ENCODE results near the gene CCDC154. TPM values are rescaled to one million over a fixed set of nuclear protein-coding genes. Genes with fewer than 3 reads are reported as not detected.
"Not testable (repeated sequence)": the region's sequence is repeated elsewhere in the genome, so short reads cannot be mapped to it uniquely, and the experiment has no call there.

The CCDC154 gene
- total RNA-seq, 2 experiments from 2014 or later: 1.5 to 3.0 TPM

- Mint-ChIP-seq H3K4me3 (no peak overlapping the region), H3K36me3 (peaks cover 2% of the 10 kb centered on the region), H3K27ac (no peak overlapping the region), H3K27me3 (no peaks in the 10 kb centered on the region), H3K4me1 (ENCODE audit: low read depth) (peaks cover under 1% of the 10 kb centered on the region), H3K9me3 (no peaks in the 10 kb centered on the region)
- DNase-seq: no peak
- CTCF ChIA-PET: no interaction called here
- POLR2A ChIA-PET: no interaction called here
- intact Hi-C loops (cut with micrococcal nuclease): no loop called here
Observed at GRCh38 chr16:1448536-1449116, 4.3 kb upstream of the CCDC154 start.

DNA sequence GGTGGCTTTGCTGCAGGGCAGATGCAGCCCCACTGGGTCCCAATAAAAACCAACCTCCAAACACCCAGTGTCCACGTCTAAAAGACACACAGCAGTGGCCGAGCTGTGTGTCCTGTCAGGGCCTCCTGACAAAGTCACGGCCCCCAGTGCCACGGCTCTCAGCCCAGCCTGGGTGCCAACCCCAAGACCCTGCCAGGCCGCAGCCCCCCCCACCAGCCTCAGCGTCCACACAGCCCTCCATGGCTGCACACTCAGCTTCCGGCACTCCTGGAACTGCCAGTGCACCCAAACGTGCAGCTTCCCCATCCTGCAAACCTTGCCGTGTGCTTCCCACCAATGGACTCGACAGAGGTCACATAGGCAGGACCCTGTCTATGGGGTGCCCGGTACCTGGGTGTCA, 3.6 kb upstream of the CCDC154 start:
- no peaks in the 10 kb centered on the region for H3K4me1 Mint-ChIP-seq (ENCODE audit: low read depth)
- no peak for DNase-seq
- no peak overlapping the region for H3K4me3 Mint-ChIP-seq
- intact Hi-C loops (cut with micrococcal nuclease): no loop called here
- ChIA-PET POLR2A (interaction anchor here (0.6 kb wide), 1 partner anchor 191 kb away, joined by 3 read pairs; no protein-coding TSS in a partner anchor), CTCF (no interaction called here)
- H3K27ac Mint-ChIP-seq: no peak overlapping the region
- H3K36me3 Mint-ChIP-seq: peaks cover 2% of the 10 kb centered on the region
- H3K27me3 Mint-ChIP-seq: no peaks in the 10 kb centered on the region
- no peaks in the 10 kb centered on the region for H3K9me3 Mint-ChIP-seq

GRCh38 chr16:1446296-1447080, 2.1 kb upstream of the CCDC154 start:
- no peak overlapping the region for H3K4me3 Mint-ChIP-seq
- CTCF ChIA-PET: no interaction called here
- DNase-seq: no peak
- POLR2A ChIA-PET: no interaction called here
- intact Hi-C loops (cut with micrococcal nuclease): no loop called here
- no peak overlapping the region for H3K27ac Mint-ChIP-seq
- H3K4me1 Mint-ChIP-seq (ENCODE audit: low read depth): no peaks in the 10 kb centered on the region
- H3K27me3 Mint-ChIP-seq: no peaks in the 10 kb centered on the region
- H3K36me3 Mint-ChIP-seq: peaks cover 2% of the 10 kb centered on the region
- H3K9me3 Mint-ChIP-seq: no peaks in the 10 kb centered on the region

- ChIA-PET POLR2A (no interaction called here), CTCF (no interaction called here)
- H3K4me1 Mint-ChIP-seq (ENCODE audit: low read depth): no peaks in the 10 kb centered on the region
- H3K4me3 Mint-ChIP-seq: no peak overlapping the region
- DNase-seq: no peak
- H3K27me3 Mint-ChIP-seq: no peaks in the 10 kb centered on the region
- H3K27ac Mint-ChIP-seq: no peak overlapping the region
- no peaks in the 10 kb centered on the region for H3K9me3 Mint-ChIP-seq
- intact Hi-C loops (cut with micrococcal nuclease): no loop called here
- no peaks in the 10 kb centered on the region for H3K36me3 Mint-ChIP-seq
Observed at GRCh38 chr16:1445518-1446203, 1.3 kb upstream of the CCDC154 start.

DNA sequence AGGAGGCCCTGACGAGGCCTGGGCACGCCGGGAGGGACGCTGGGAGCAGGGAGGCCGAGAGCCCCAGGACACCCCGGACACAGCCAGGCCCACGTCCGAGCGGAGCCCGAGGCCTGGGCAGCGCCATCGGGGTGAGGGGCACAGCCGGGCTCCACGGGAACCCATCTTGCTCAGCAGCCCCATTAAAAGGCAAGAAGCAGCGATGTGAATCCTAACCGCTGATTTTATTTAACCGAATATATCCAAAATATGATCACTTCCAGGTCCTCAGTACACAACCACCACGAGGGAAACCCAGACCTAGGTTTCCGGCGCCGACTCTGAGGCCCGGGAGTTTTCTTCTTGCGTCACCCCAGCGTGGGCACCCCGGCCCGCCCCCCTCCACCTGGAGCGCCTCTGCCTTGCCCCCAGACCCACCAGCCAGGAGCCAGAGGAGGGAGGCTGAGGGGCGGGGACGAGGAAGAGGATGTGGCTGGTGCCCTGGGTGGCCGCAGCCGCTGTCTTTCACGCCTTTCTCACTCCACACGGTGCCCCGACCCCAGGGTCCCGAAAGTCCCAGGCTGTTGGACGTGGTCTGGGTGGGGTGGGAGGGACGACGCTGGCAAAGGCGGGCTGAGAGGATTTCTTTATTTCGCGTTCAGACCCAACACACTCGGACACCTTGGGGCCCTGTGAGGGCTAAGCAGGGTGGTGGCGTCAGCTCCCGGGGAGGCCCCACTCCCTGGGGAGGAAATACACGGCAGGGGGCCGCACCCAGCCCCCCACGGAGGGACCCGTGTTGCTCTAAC, 568 bp upstream of the CCDC154 start:
- no peaks in the 10 kb centered on the region for H3K36me3 Mint-ChIP-seq
- intact Hi-C loops (cut with micrococcal nuclease): no loop called here
- no peaks in the 10 kb centered on the region for H3K4me1 Mint-ChIP-seq (ENCODE audit: low read depth)
- DNase-seq: no peak
- no peak overlapping the region for H3K4me3 Mint-ChIP-seq
- H3K9me3 Mint-ChIP-seq: no peaks in the 10 kb centered on the region
- POLR2A ChIA-PET: no interaction called here
- CTCF ChIA-PET: no interaction called here
- no peak overlapping the region for H3K27ac Mint-ChIP-seq
- no peaks in the 10 kb centered on the region for H3K27me3 Mint-ChIP-seq

GRCh38 chr16:1443403-1443973, 868 bp downstream of the CCDC154 start:
- DNase-seq: no peak
- Mint-ChIP-seq H3K27me3 (no peaks in the 10 kb centered on the region), H3K9me3 (no peaks in the 10 kb centered on the region), H3K27ac (no peak overlapping the region), H3K4me3 (no peak overlapping the region), H3K4me1 (ENCODE audit: low read depth) (no peaks in the 10 kb centered on the region), H3K36me3 (no peaks in the 10 kb centered on the region)
- intact Hi-C loops (cut with micrococcal nuclease): no loop called here
- CTCF ChIA-PET: no interaction called here
- POLR2A ChIA-PET: no interaction called here

DNA sequence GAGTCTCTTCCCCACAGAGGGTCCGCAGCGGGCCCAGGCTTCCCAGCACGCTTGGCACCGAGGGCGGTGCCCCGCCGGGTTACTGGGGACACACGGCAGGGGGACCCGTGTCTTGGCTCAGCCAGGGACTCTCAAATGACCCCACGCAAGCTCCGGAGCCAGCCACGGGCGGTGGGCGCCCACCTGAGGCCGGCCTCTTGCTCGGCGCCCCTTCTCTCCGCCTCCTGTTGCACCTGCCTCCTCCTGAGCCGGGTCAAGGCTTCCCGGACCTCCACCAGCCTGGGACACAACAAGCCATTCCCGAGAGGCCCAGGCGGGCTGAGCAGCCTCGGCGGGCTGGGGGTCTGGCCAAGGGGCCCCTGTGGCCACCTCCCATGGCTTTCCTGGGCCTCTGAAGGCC, 1.7 kb downstream of the CCDC154 start:
- Mint-ChIP-seq H3K9me3 (no peaks in the 10 kb centered on the region), H3K27me3 (no peaks in the 10 kb centered on the region), H3K27ac (no peak overlapping the region), H3K4me1 (ENCODE audit: low read depth) (no peaks in the 10 kb centered on the region), H3K36me3 (no peaks in the 10 kb centered on the region), H3K4me3 (no peak overlapping the region)
- CTCF ChIA-PET: no interaction called here
- intact Hi-C loops (cut with micrococcal nuclease): no loop called here
- no peak for DNase-seq
- POLR2A ChIA-PET: no interaction called here

DNA sequence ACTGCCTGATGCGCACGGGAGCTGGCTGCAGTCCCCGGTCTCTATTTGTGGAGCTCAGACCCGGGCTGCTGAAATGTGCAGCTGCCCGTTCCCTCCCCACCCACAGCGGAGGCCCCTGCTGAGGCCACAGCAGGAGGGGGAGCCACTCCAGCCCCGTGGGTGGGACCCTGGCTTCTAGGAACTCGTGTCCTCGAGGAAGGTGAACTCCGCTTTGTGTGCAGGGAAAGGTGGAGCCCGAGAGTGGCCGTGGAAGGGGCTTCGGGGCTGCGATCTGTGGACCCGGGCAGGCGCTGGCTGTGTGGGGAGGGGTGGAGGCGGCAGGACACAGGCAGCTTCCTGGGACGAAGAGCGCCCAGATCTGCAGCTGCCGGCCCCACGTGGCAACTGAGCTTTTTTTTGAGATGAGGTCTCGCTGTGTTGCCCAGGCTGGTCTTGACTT, 2.9 kb downstream of the CCDC154 start:
- Mint-ChIP-seq H3K4me3 (no peak overlapping the region), H3K36me3 (no peaks in the 10 kb centered on the region), H3K9me3 (no peaks in the 10 kb centered on the region), H3K27ac (no peak overlapping the region), H3K4me1 (ENCODE audit: low read depth) (no peaks in the 10 kb centered on the region), H3K27me3 (no peaks in the 10 kb centered on the region)
- intact Hi-C loops (cut with micrococcal nuclease): no loop called here
- no peak for DNase-seq
- ChIA-PET POLR2A (no interaction called here), CTCF (interaction anchor here (0.9 kb wide), 1 partner anchor 76 kb away, joined by 4 read pairs; no protein-coding TSS in a partner anchor)

GRCh38 chr16:1439699-1440074, 4.7 kb downstream of the CCDC154 start:
- CTCF ChIA-PET; intact Hi-C loops (cut with micrococcal nuclease); H3K4me1 Mint-ChIP-seq (ENCODE audit: low read depth); DNase-seq; H3K4me3 Mint-ChIP-seq; H3K27me3 Mint-ChIP-seq; H3K9me3 Mint-ChIP-seq; H3K36me3 Mint-ChIP-seq; H3K27ac Mint-ChIP-seq; POLR2A ChIA-PET: not testable (repeated sequence)

DNA sequence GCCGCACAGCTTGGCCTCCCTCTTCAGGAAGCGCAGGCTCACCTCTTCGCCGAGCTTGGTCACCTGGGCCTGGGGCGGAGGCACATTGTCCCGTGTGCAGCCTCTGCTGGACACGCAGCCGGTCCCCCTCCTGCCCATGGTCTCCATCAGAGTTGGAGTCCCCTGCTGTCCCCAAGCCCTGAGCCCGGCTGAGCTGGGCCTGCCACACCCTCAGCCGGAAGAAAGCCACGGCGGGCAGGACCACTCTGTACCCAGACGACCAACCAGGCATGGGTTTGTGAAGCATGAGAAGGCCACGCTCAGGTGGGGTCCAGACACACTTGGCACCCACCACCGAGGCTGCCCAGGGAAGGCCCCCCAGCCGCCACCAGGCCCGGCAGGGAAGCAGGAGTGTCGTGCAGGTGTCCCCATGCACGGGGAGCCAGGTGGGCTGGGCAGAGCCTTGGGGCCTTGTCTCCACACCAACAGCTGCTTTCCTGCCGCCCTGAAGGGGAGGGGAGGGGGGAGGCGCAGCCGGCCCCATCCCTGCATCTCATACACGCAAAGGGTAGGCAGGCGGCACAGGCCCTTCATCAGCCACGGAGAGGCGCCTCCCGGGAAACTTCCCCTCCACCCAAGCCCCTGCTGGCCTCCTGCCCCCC, 5.2 kb downstream of the CCDC154 start:
- no peak for DNase-seq
- H3K36me3 Mint-ChIP-seq: no peaks in the 10 kb centered on the region
- no peak overlapping the region for H3K4me3 Mint-ChIP-seq
- H3K27me3 Mint-ChIP-seq: no peaks in the 10 kb centered on the region
- CTCF ChIA-PET: no interaction called here
- H3K27ac Mint-ChIP-seq: no peak overlapping the region
- no peaks in the 10 kb centered on the region for H3K4me1 Mint-ChIP-seq (ENCODE audit: low read depth)
- intact Hi-C loops (cut with micrococcal nuclease): no loop called here
- no peaks in the 10 kb centered on the region for H3K9me3 Mint-ChIP-seq
- POLR2A ChIA-PET: no interaction called here

DNA sequence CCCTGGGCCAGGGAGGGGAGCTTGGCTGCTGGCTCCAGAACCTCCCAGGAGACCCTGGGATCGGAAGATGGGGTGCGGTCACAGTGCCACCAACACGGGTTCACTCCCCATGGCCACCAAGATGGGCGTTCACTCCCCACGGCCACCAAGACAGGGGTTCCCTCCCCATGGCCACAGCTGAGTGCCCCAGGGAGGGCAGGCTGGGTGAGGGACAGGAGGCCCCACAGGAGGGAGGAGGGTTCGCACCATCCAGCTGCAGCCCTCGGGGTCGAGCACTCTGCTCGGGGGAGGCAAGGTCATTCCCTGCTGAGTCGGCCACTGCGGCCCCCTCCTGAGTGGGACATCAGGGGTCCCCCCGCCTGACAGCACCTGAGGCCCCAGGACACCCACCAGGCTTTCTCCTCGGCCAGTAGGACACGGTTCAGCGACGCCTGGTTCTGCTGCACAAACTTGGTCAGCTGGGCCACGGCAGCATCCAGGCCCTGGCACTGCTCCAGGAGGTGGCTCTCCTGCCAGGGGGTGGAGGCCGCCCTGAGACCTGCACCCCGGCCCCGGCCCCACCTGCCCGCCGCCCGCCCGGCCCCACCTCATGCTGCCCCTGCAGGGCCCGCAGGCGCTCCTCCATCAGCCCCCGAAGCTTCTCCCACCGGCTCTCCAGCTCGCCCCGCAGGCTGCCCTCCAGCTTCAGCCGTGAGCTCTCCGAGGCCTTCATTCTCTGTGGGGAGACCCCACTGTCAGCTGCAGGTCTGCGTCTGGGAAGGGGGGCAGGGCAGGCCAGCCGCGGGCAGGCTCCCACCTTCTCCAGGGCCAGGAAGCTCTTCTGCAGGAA, 5.9 kb downstream of the CCDC154 start:
- ChIA-PET POLR2A (interaction anchor here (0.6 kb wide), 1 partner anchor 195 kb away, joined by 3 read pairs; no protein-coding TSS in a partner anchor), CTCF (no interaction called here)
- H3K36me3 Mint-ChIP-seq: no peaks in the 10 kb centered on the region
- H3K27ac Mint-ChIP-seq: no peak overlapping the region
- H3K9me3 Mint-ChIP-seq: no peaks in the 10 kb centered on the region
- no peaks in the 10 kb centered on the region for H3K27me3 Mint-ChIP-seq
- DNase-seq: no peak
- no peaks in the 10 kb centered on the region for H3K4me1 Mint-ChIP-seq (ENCODE audit: low read depth)
- H3K4me3 Mint-ChIP-seq: no peak overlapping the region
- intact Hi-C loops (cut with micrococcal nuclease): no loop called here
